Parathyroid adenoma (tissue), 2 donors: ENCODE results near the gene DNM2.
A peak's percentile ranks its signal among the peaks of the same experiment; 100 is the strongest.
"Not testable (repeated sequence)": the region's sequence is repeated elsewhere in the genome, so short reads cannot be mapped to it uniquely, and the experiment has no call there.

Experiments
- H2AFZ ChIP-seq: fragments of 300-600 bp; sonication (generic); one replicate; pipeline ENCODE4 v1.7.0; 2017; ENCODE audit warnings: antibody characterized with exemption, mild to moderate bottlenecking
- H3K27ac ChIP-seq: fragments of 300-600 bp; sonication (generic); one replicate; pipeline ENCODE4 v1.7.0; 2017
- H3K27me3 ChIP-seq: fragments of 300-600 bp; sonication (generic); one replicate; pipeline ENCODE4 v1.7.0; 2017; ENCODE audit warnings: low read length; ENCODE audit not compliant: control insufficient read depth, insufficient read depth
- H3K36me3 ChIP-seq: fragments of 300-600 bp; sonication (generic); one replicate; pipeline ENCODE4 v1.7.0; 2017; ENCODE audit warnings: low read length; ENCODE audit not compliant: control insufficient read depth, insufficient read depth
- H3K4me1 ChIP-seq: fragments of 300-600 bp; sonication (generic); one replicate; pipeline ENCODE4 v1.7.0; 2017; ENCODE audit warnings: control low read depth
- H3K4me2 ChIP-seq: fragments of 300-600 bp; sonication (generic); one replicate; pipeline ENCODE4 v1.7.0; 2017; ENCODE audit warnings: low read length
- H3K4me3 ChIP-seq: fragments of 300-600 bp; sonication (generic); one replicate; pipeline ENCODE4 v1.7.0; 2017; ENCODE audit warnings: low read depth, low read length
- H3K79me2 ChIP-seq: fragments of 300-600 bp; sonication (generic); one replicate; pipeline ENCODE4 v1.7.0; 2017; ENCODE audit warnings: control low read depth
- H3K9ac ChIP-seq: fragments of 300-600 bp; sonication (generic); one replicate; pipeline ENCODE4 v1.7.0; 2017; ENCODE audit warnings: mild to moderate bottlenecking
- H3K9me3 ChIP-seq: fragments of 300-600 bp; sonication (generic); one replicate; pipeline ENCODE4 v1.7.0; 2017; ENCODE audit warnings: low read length; ENCODE audit not compliant: control insufficient read depth
- TF ChIP-seq, protein P1 (sequence below): fragments of 300-600 bp; sonication (generic); IDR thresholded peaks from one replicate; pipeline ENCODE4 v1.7.0; 2017; ENCODE audit warnings: antibody characterized with exemption, mild to moderate bottlenecking
- donor health status: primary hyperparathyroidism.

DNM2 gene

DNA sequence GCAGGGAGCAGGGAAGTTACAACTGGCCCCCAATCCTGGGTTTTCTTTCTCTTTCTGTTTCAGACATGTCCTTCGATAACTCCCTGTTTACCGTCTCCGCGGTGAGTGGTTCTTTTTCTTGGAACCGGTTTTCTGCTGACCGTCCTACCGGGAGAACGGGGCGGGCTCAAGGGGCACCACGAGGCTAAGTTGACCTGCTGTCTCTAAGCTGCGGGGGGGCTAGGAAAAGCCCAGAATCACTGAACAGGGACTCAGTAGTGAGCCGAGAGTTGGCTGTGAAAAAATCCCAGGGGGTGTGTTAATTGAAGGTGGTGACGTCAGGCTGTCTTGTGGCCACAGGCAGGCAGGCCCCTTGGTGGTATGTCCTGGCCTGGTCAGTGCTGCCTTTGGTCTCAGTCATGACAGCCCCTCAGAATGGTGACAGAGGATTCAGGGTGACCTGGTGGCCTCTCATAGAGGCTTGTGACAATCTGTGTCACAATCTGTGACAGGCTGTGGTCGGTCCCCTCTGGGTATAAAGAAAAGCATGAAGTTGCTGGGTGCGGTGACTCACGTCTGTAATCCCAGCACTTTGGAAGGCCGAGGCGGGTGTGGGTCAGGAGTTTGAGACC, 145.3 kb downstream of the DNM2 start:
- H3K4me1 ChIP-seq, result no peaks in the 10 kb centered on the region
- H3K27ac ChIP-seq, result no peak overlapping the region
- no peaks in the 10 kb centered on the region for H3K9me3 ChIP-seq
- TF ChIP-seq, protein P1, sequence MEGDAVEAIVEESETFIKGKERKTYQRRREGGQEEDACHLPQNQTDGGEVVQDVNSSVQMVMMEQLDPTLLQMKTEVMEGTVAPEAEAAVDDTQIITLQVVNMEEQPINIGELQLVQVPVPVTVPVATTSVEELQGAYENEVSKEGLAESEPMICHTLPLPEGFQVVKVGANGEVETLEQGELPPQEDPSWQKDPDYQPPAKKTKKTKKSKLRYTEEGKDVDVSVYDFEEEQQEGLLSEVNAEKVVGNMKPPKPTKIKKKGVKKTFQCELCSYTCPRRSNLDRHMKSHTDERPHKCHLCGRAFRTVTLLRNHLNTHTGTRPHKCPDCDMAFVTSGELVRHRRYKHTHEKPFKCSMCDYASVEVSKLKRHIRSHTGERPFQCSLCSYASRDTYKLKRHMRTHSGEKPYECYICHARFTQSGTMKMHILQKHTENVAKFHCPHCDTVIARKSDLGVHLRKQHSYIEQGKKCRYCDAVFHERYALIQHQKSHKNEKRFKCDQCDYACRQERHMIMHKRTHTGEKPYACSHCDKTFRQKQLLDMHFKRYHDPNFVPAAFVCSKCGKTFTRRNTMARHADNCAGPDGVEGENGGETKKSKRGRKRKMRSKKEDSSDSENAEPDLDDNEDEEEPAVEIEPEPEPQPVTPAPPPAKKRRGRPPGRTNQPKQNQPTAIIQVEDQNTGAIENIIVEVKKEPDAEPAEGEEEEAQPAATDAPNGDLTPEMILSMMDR, result no peak
- H2AFZ ChIP-seq, result peak overlapping the region; percentile 24
- no peaks in the 10 kb centered on the region for H3K79me2 ChIP-seq
- no peak overlapping the region for H3K4me2 ChIP-seq
- no peak overlapping the region for H3K9ac ChIP-seq
- H3K27me3 ChIP-seq, result no peaks in the 10 kb centered on the region
- H3K4me3 ChIP-seq, result no peak overlapping the region
- no peaks in the 10 kb centered on the region for H3K36me3 ChIP-seq

GRCh38 chr19:10864538-10864899, 146.6 kb downstream of the DNM2 start:
- Histone ChIP-seq H3K36me3 (no peaks in the 10 kb centered on the region), H2AFZ (peak overlapping the region; percentile 81), H3K27ac (no peak overlapping the region), H3K27me3 (no peaks in the 10 kb centered on the region), H3K4me1 (no peaks in the 10 kb centered on the region), H3K9me3 (no peaks in the 10 kb centered on the region), H3K9ac (no peak overlapping the region), H3K4me2 (peak overlapping the region; percentile 22), H3K4me3 (no peak overlapping the region), H3K79me2 (no peaks in the 10 kb centered on the region)
- TF ChIP-seq, protein P1, result peak; percentile 92

GRCh38 chr19:10866495-10866894, 148.6 kb downstream of the DNM2 start:
- Histone ChIP-seq H3K4me3 (no peak overlapping the region), H3K27ac (no peak overlapping the region), H3K4me2 (no peak overlapping the region), H3K9ac (no peak overlapping the region), H3K4me1 (no peaks in the 10 kb centered on the region), H3K36me3 (no peaks in the 10 kb centered on the region), H3K27me3 (no peaks in the 10 kb centered on the region), H3K79me2 (no peaks in the 10 kb centered on the region), H3K9me3 (no peaks in the 10 kb centered on the region), H2AFZ (no peak overlapping the region)
- TF ChIP-seq, protein P1, result no peak

- Histone ChIP-seq H3K27ac (no peak overlapping the region), H3K79me2 (no peaks in the 10 kb centered on the region), H3K4me1 (no peaks in the 10 kb centered on the region), H3K9me3 (no peaks in the 10 kb centered on the region), H3K36me3 (no peaks in the 10 kb centered on the region), H3K27me3 (no peaks in the 10 kb centered on the region), H2AFZ (no peak overlapping the region), H3K4me3 (no peak overlapping the region), H3K9ac (no peak overlapping the region), H3K4me2 (no peak overlapping the region)
- TF ChIP-seq, protein P1, result no peak
These were observed 151.1 kb downstream of the DNM2 start for GRCh38 chr19:10868872-10869547.

DNA sequence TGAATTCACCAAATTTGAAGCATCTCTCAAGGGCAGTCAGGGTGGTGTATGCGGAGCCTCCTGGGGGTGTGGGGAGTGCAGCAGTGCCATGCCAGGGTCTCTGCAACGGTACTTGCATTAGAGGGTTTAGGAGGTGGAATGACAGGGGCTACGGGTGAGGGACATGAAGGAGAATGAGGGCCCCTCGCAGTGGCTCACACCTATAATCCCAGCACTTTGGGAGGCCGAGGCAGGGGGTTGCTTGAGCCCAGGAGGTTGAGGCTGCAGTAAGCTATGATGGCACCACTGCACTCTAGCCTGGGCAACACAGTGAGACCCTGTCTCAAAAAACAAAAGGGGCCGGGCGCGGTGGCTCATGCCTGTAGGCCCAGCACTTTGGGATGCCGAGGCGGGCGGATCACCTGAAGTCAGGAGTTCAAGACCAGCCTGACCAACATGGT, 152.0 kb downstream of the DNM2 start:
- H3K9me3 ChIP-seq, H3K4me3 ChIP-seq, H3K36me3 ChIP-seq, H3K4me1 ChIP-seq, H2AFZ ChIP-seq, H3K79me2 ChIP-seq, H3K9ac ChIP-seq, H3K27me3 ChIP-seq, H3K4me2 ChIP-seq: not testable (repeated sequence)
- peak overlapping the region; percentile 60 for H3K27ac ChIP-seq
